ENCODE measurements around the gene PCNX4.

DNA sequence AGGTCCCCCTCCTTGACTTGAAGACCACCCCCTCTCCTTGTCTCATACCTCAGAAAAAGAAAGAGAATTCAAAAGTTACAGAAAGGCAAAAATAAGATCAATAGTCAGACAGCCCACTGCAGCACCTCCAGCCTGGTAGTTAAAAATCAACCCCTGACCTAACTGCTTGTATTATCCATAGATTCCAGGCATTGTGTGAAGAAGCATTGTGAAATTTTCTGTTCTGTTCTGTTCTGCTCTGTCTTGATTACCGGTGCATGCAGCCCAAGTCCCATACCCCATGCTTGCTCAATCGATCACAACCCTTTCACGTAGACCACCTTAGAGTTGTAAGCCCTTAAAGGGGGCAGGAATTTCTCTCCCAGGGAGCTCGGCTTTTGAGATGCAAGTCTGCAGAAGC is 79.2 kb downstream of the PCNX4 start:
- no peak for TF ChIP-seq POLR2A (IDR thresholded peaks at IDR 0.05)
- TF ChIP-seq, protein P1, sequence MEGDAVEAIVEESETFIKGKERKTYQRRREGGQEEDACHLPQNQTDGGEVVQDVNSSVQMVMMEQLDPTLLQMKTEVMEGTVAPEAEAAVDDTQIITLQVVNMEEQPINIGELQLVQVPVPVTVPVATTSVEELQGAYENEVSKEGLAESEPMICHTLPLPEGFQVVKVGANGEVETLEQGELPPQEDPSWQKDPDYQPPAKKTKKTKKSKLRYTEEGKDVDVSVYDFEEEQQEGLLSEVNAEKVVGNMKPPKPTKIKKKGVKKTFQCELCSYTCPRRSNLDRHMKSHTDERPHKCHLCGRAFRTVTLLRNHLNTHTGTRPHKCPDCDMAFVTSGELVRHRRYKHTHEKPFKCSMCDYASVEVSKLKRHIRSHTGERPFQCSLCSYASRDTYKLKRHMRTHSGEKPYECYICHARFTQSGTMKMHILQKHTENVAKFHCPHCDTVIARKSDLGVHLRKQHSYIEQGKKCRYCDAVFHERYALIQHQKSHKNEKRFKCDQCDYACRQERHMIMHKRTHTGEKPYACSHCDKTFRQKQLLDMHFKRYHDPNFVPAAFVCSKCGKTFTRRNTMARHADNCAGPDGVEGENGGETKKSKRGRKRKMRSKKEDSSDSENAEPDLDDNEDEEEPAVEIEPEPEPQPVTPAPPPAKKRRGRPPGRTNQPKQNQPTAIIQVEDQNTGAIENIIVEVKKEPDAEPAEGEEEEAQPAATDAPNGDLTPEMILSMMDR (IDR thresholded peaks at IDR 0.05): no peak
- no peak for TF ChIP-seq POLR2AphosphoS5 (IDR thresholded peaks at IDR 0.05)

All from breast epithelium (tissue), 3 donors.